KMS-11 (cell line): ENCODE data around the gene BRF1.

Source experiments
- H2AFZ ChIP-seq: fragments of 200-600 bp; sonication (generic); 2 replicates; pipeline ENCODE4 v1.6.1; 2016; ENCODE audit warnings: antibody characterized with exemption, mixed run types, low read depth
- H3K27ac ChIP-seq: fragments of 200-600 bp; sonication (generic); 2 replicates; pipeline ENCODE4 v1.6.1; 2016; ENCODE audit warnings: mild to moderate bottlenecking, mixed run types
- H3K27me3 ChIP-seq: fragments of 200-600 bp; sonication (generic); 2 replicates; pipeline ENCODE4 v1.6.1; 2017; ENCODE audit warnings: mild to moderate bottlenecking, low read depth, mixed run types, moderate library complexity; ENCODE audit not compliant: insufficient read depth
- H3K36me3 ChIP-seq: fragments of 200-600 bp; sonication (generic); 2 replicates; pipeline ENCODE4 v1.6.1; 2017; ENCODE audit warnings: mild to moderate bottlenecking, mixed run types; ENCODE audit not compliant: insufficient read depth
- H3K4me1 ChIP-seq: fragments of 200-600 bp; sonication (generic); 2 replicates; pipeline ENCODE4 v1.6.1; 2016; ENCODE audit warnings: mild to moderate bottlenecking, low read depth, mixed run types; ENCODE audit not compliant: poor library complexity, severe bottlenecking
- H3K4me2 ChIP-seq: fragments of 200-600 bp; sonication (generic); 2 replicates; pipeline ENCODE4 v1.7.0; 2016; ENCODE audit warnings: mild to moderate bottlenecking, mixed run types
- H3K4me3 ChIP-seq: fragments of 200-600 bp; sonication (generic); IDR thresholded peaks from 2 replicates; pipeline ENCODE4 v1.6.1; 2017; ENCODE audit warnings: low read depth, low read length, mixed read lengths; ENCODE audit not compliant: insufficient read depth
- H3K79me2 ChIP-seq: fragments of 200-600 bp; sonication (generic); 2 replicates; pipeline ENCODE4 v1.6.1; 2016; ENCODE audit warnings: low read depth, mixed run types; ENCODE audit not compliant: insufficient read depth
- H3K9ac ChIP-seq: fragments of 200-600 bp; sonication (generic); 2 replicates; pipeline ENCODE4 v1.6.1; 2016; ENCODE audit warnings: mild to moderate bottlenecking, mixed run types
- H4K20me1 ChIP-seq: fragments of 200-600 bp; sonication (generic); 2 replicates; pipeline ENCODE4 v1.6.1; 2016; ENCODE audit warnings: mild to moderate bottlenecking, mixed run types; ENCODE audit not compliant: insufficient read depth
- CTCF ChIP-seq: fragments of 200-600 bp; sonication (generic); conservative IDR thresholded peaks from 2 replicates; pipeline ENCODE4 v1.6.1; 2017; ENCODE audit warnings: low read depth, mild to moderate bottlenecking, antibody characterized with exemption, low read length, moderate library complexity, mixed read lengths

Gene BRF1

GRCh38 chr14:105256292-105256960, 44.4 kb downstream of the BRF1 start:
- Histone ChIP-seq H3K4me2 (no peak overlapping the region), H3K27ac (no peak overlapping the region), H4K20me1 (no peaks in the 10 kb centered on the region), H3K36me3 (no peaks in the 10 kb centered on the region), H3K4me3 (no peak overlapping the region), H3K9ac (no peak overlapping the region), H3K4me1 (peaks cover 23% of the 10 kb centered on the region), H3K27me3 (no peaks in the 10 kb centered on the region), H2AFZ (no peak overlapping the region), H3K79me2 (no peaks in the 10 kb centered on the region)
- TF ChIP-seq CTCF, result no peak

- H3K4me2 ChIP-seq, result peak overlapping the region; percentile 68
- H3K36me3 ChIP-seq, result no peaks in the 10 kb centered on the region
- H3K27ac ChIP-seq, result peak overlapping the region; percentile 39; the same call in 1 of the 2 replicates
- no peaks in the 10 kb centered on the region for H3K79me2 ChIP-seq
- TF ChIP-seq CTCF, result no peak
- no peak overlapping the region for H3K4me3 ChIP-seq
- no peak overlapping the region for H2AFZ ChIP-seq
- H4K20me1 ChIP-seq, result no peaks in the 10 kb centered on the region
- H3K27me3 ChIP-seq, result no peaks in the 10 kb centered on the region
- H3K4me1 ChIP-seq, result peaks cover 23% of the 10 kb centered on the region
- no peak overlapping the region for H3K9ac ChIP-seq
Observed at GRCh38 chr14:105255021-105255507, 45.7 kb downstream of the BRF1 start.

DNA sequence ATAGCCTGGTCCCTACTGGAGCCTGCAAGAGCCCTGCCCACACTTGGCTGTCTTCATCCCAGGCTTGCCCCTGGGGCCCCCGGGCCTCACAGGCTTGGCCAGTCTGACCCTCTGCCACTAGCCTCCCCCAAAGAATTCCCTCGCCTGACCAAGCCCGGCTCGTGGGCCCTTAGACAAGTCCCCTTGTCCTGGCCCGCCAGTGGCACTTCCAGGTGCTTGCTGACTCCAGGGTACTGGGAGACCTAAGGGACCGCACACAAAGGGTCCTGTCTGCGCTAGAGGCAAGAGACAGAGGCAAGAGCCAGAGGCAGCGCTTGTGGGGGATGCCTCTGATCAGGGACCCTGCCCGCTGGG, 47.5 kb downstream of the BRF1 start:
- Histone ChIP-seq H3K4me1 (peaks cover 23% of the 10 kb centered on the region), H3K79me2 (no peaks in the 10 kb centered on the region), H3K27me3 (no peaks in the 10 kb centered on the region), H3K36me3 (no peaks in the 10 kb centered on the region), H2AFZ (no peak overlapping the region), H3K9ac (no peak overlapping the region), H3K4me3 (no peak overlapping the region), H3K4me2 (no peak overlapping the region), H3K27ac (no peak overlapping the region), H4K20me1 (no peaks in the 10 kb centered on the region)
- no peak for TF ChIP-seq CTCF

DNA sequence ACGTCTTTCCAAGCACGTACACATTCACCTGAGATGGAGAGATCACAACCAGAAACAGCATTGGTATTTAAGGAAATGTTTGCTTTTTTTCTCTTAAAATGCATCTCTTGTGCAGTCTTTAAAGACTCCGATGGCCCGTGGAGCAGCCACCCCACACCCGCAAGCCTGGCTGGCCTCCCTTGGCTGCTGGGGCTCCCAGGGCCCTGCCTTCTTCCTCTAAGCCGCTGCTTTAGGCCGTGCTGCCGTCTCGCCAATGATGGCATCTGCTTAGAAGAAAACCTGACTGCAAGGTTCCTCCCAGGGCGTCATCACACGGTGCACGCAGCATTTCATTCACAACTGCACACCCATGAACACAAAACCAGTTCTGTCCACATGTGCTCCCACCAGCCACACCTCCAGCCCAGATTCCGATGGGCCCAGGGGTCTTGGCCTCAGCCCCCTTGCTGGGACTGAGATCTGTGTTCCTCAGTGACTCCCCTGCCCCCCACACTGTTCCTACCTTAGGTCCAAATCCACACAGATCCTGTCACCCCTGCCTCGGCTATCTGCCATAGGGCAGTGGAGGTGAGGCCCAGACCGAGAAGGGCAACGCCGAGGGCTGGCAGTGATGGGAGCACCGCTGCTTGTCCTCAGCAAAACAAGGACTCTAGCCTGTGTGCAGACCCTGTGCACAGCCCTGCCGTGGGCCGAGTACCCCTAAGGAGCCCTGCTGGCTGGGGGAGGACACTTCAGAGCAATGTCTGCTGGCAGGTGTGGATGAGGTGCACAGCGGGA, 48.1 kb downstream of the BRF1 start:
- no peak overlapping the region for H3K9ac ChIP-seq
- no peaks in the 10 kb centered on the region for H4K20me1 ChIP-seq
- H3K36me3 ChIP-seq, result no peaks in the 10 kb centered on the region
- no peak overlapping the region for H3K27ac ChIP-seq
- H3K79me2 ChIP-seq, result no peaks in the 10 kb centered on the region
- no peak overlapping the region for H3K4me3 ChIP-seq
- no peaks in the 10 kb centered on the region for H3K27me3 ChIP-seq
- H2AFZ ChIP-seq, result no peak overlapping the region
- TF ChIP-seq CTCF, result no peak
- H3K4me2 ChIP-seq, result no peak overlapping the region
- H3K4me1 ChIP-seq, result peaks cover 23% of the 10 kb centered on the region
